Upper lobe of right lung (tissue), 1 donor: ENCODE measurements around the gene HSPA1L. TPM values are rescaled to one million over a fixed set of nuclear protein-coding genes. Genes with fewer than 3 reads are reported as not detected.
A peak's percentile ranks its signal among the peaks of the same experiment; 100 is the strongest.
"Not testable (repeated sequence)": the region's sequence is repeated elsewhere in the genome, so short reads cannot be mapped to it uniquely, and the experiment has no call there.

ENCODE experiments used
- ATAC-seq: fragments of 200-7000 bp; cut with Tn5 transposase; one replicate; pipeline ENCODE4 v1.9.1; 2020; ENCODE audit warnings: mild to moderate bottlenecking, moderate library complexity
- DNase-seq: peaks from one replicate; pipeline ENCODE4 v3.0.0-alpha.2; 2020
- H3K27ac ChIP-seq: fragments of 200-600 bp; one replicate; pipeline ENCODE4 v1.8.0; 2022
- H3K27me3 ChIP-seq: fragments of 200-600 bp; one replicate; pipeline ENCODE4 v1.8.0; 2022; ENCODE audit warnings: mild to moderate bottlenecking
- H3K36me3 ChIP-seq: fragments of 200-600 bp; one replicate; pipeline ENCODE4 v1.8.0; 2022
- H3K4me1 ChIP-seq: fragments of 200-600 bp; one replicate; pipeline ENCODE4 v1.8.0; 2022
- H3K4me3 ChIP-seq: fragments of 200-600 bp; one replicate; pipeline ENCODE4 v1.8.0; 2022; ENCODE audit warnings: mild to moderate bottlenecking
- H3K9me3 ChIP-seq: fragments of 200-600 bp; one replicate; pipeline ENCODE4 v1.8.0; 2022
- intact Hi-C: fragments of 100-400 bp; cut with DNase I; formaldehyde crosslinking; loops from one replicate; pipeline ENCODE4 v1.11.0; 2022
- total RNA-seq: library from RNA; stranded (reverse); fragmentation: NEBNext Ultra II Directional; extraction: Animal tissue kit (Norgen Biotek cat#: 25700); gene quantifications from one replicate; pipeline ENCODE4 v1.2.1, GENCODE V29; 2021
- TF ChIP-seq, protein P1 (sequence below): fragments of 200-600 bp; IDR thresholded peaks from one replicate; pipeline ENCODE4 v1.8.0; 2022; ENCODE audit warnings: antibody characterized with exemption
- donor health status: DM: no; HTN: yes; CAD: no; lungs with severe emphysema.

Gene HSPA1L
- total RNA-seq, 1 donor from 2014 or later = 2.0 TPM

DNA sequence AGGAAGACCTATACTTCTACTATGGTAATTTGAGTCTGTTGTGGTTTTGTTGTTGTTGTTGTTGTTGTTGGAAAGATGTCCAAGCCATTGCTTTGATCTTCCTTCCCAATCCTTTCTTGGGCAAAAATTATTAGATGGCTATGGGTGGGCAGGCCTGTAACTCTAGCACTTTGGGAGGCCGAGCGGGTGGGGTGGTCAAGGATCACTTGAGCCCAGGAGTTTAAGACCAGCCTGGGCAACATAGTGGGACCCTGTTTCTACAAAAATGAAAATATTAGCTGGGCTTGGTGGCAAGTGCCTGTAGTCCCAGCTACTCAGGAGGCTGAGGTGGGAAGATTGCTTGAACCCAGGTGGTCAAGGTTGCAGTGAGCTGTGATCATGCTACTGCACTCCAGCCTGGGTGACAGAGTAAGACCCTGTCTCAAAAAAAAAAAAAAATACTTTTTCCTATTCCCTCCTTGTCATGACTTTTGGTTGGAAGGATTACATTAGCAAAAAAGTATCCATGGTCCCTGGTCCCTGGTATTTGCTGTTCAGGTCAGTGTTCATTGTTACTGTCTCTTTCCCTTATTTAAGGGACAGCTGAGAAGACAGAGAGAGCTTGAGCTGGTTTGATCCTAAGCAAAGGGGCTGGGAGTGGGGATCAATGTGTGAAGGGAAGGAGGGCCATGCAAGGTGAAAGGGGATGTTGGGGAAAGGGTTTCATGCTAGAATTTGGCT, 35.8 kb upstream of the HSPA1L start:
- H3K9me3 ChIP-seq = no peaks in the 10 kb centered on the region
- no peaks in the 10 kb centered on the region for H3K4me1 ChIP-seq
- no peak for ATAC-seq
- no peaks in the 10 kb centered on the region for H3K36me3 ChIP-seq
- intact Hi-C loops = no loop called here
- no peak overlapping the region for H3K4me3 ChIP-seq
- TF ChIP-seq, protein P1, sequence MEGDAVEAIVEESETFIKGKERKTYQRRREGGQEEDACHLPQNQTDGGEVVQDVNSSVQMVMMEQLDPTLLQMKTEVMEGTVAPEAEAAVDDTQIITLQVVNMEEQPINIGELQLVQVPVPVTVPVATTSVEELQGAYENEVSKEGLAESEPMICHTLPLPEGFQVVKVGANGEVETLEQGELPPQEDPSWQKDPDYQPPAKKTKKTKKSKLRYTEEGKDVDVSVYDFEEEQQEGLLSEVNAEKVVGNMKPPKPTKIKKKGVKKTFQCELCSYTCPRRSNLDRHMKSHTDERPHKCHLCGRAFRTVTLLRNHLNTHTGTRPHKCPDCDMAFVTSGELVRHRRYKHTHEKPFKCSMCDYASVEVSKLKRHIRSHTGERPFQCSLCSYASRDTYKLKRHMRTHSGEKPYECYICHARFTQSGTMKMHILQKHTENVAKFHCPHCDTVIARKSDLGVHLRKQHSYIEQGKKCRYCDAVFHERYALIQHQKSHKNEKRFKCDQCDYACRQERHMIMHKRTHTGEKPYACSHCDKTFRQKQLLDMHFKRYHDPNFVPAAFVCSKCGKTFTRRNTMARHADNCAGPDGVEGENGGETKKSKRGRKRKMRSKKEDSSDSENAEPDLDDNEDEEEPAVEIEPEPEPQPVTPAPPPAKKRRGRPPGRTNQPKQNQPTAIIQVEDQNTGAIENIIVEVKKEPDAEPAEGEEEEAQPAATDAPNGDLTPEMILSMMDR = no peak
- no peaks in the 10 kb centered on the region for H3K27me3 ChIP-seq
- H3K27ac ChIP-seq = no peak overlapping the region
- DNase-seq = no peak

DNA sequence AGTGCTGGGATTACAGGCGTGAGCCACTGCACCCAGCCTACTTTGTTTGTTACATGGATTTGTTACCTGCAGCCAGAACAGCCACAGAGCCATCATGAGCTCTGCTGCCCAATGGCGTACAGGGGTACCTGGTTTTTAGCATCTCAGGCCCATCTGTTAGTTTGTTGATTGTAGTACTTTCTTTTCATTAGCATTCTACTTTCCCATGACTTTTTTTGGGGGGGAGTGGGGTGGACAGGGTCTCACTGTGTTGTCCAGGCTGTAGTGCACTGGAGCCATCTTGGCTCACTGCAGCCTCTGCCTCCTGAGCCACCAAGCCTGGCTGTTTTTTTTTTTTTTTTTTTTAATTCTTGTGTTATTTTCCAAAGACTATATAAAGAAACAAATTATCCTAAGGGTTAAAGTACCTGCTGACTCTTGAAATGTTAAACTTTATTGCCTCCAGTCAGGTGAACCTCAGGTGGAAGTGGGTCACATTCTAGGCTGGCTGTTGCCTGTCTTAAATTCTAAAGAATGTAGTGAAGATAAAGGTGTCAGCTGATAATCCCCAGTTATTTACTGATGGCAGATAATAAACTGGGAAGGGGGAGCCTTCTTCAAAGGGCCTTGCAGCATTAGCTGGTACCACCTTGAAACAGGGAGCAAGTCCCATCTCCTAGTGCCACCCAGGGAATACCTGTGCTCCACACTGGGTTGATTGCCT, 32.3 kb upstream of the HSPA1L start:
- TF ChIP-seq, protein P1 = no peak
- Histone ChIP-seq H3K27me3 (no peaks in the 10 kb centered on the region), H3K27ac (no peak overlapping the region), H3K9me3 (no peaks in the 10 kb centered on the region), H3K4me1 (no peaks in the 10 kb centered on the region), H3K36me3 (no peaks in the 10 kb centered on the region), H3K4me3 (no peak overlapping the region)
- DNase-seq = no peak
- intact Hi-C loops = no loop called here
- ATAC-seq = no peak

DNA sequence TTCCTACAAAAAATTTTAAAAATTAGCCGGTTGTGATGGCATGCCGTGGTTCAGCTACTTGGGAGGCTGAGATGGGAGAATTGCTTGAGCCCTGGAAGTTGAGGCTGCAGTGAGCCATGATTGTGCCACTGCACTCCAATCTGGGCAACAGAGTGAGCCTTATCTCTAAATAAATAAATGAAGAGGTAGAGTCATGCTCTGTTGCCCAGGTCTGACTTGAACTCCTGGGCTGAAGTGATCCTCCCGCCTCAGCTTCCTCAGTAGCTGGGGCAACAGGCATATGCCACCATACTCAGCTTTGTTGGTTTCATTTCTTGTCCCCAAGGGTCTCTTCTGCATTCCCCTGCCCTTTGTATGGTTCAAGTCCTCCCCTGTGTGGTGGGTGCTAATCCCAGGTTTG, 29.4 kb upstream of the HSPA1L start:
- TF ChIP-seq, protein P1 = no peak
- DNase-seq (no peak), ATAC-seq (peak; percentile 40)
- Histone ChIP-seq H3K27ac (no peak overlapping the region), H3K36me3 (peaks cover 17% of the 10 kb centered on the region), H3K4me1 (no peaks in the 10 kb centered on the region), H3K9me3 (no peaks in the 10 kb centered on the region), H3K4me3 (no peak overlapping the region), H3K27me3 (no peaks in the 10 kb centered on the region)
- intact Hi-C loops = no loop called here

DNA sequence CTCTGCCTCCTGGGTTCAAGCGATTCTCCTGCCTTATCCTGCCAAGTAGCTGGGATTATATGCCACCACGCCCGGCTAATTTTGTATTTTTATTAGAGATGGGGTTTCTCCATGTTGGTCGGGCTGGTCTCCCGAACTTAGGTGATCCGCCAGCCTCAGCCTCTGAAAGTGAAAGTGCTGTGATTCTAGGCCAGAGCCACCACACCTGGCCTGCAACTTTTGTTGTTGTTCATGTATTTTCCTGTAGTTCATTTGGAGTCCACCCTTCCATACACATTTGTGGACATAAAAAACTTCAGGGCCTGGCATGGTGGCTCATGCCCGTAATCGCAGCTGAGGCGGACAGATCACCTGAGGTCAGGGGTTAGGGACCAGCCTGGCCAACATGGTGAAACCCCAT, 27.0 kb upstream of the HSPA1L start:
- intact Hi-C loops = no loop called here
- ATAC-seq = no peak
- no peak for DNase-seq
- no peak overlapping the region for H3K4me3 ChIP-seq
- no peaks in the 10 kb centered on the region for H3K9me3 ChIP-seq
- peaks cover 42% of the 10 kb centered on the region for H3K36me3 ChIP-seq
- TF ChIP-seq, protein P1 = no peak
- no peak overlapping the region for H3K27ac ChIP-seq
- H3K27me3 ChIP-seq = no peaks in the 10 kb centered on the region
- peaks cover 14% of the 10 kb centered on the region for H3K4me1 ChIP-seq

DNA sequence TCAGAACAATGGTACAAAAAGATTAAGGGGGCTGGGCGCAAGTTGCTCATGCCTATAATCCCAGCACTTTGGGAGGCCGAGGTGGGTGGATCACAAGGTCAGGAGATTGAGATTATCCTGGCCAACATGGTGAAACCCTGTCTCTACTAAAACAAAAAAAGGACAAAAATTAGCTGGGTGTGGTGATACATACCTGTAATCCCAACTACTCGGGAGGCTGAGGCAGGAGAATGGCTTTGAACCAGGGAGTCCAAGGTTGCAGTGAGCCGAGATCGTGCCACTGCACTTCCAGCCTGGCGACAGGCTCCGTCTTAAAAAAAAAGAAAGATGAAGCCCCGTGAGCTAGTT, 24.7 kb upstream of the HSPA1L start:
- ATAC-seq, H3K27ac ChIP-seq, H3K9me3 ChIP-seq, H3K4me3 ChIP-seq, DNase-seq, H3K27me3 ChIP-seq: not testable (repeated sequence)
- intact Hi-C loops = loop anchor here (10.0 kb wide), 1 partner anchor 145 kb away; no protein-coding TSS in a partner anchor
- Histone ChIP-seq H3K36me3 (peaks cover 43% of the 10 kb centered on the region), H3K4me1 (peaks cover 26% of the 10 kb centered on the region)

DNA sequence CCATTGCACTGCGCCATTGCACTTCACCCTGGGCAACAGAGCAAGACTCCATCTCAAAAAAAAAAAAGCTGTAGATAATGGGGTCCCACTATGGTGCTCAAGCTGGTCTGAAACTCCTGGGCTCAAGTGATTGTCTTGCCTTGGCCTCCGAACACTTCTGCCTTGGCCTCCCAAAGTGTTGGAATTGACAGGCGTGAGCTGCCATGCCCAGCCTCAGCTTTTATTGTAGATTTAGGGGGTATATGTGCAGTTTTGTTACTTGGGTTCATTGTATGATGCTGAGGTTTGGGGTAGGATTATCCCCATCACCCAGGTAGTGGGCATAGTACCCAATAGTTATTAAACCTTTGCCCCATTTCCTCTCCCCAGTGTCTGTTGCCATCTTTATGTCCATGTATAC, 23.9 kb upstream of the HSPA1L start:
- no peak overlapping the region for H3K27ac ChIP-seq
- H3K9me3 ChIP-seq = no peaks in the 10 kb centered on the region
- TF ChIP-seq, protein P1 = no peak
- peaks cover 28% of the 10 kb centered on the region for H3K4me1 ChIP-seq
- no peak overlapping the region for H3K4me3 ChIP-seq
- ATAC-seq (no peak), DNase-seq (no peak)
- intact Hi-C loops = loop anchor here (10.0 kb wide), 1 partner anchor 144 kb away; no protein-coding TSS in a partner anchor
- peaks cover 43% of the 10 kb centered on the region for H3K36me3 ChIP-seq
- no peaks in the 10 kb centered on the region for H3K27me3 ChIP-seq

DNA sequence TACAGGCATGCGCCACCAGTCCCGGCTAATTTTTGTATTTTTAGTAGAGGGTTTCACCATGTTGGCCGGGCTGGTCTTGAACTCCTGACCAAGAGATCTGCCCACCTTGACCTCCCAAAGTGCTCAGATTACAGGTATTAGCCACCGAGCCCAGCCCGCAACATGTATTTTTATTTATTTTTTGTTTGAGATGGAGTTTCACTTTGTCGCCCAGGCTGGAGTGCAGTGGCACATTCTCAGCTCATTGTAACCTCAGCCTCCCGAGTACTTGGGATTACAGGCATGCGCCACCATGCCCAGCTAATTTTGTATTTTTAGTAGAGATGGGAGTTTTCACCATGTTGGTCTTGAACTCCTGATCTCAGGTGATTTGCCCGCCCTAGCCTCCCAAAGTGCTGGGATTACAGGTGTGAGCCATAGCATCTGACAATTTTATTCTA, 23.1 kb upstream of the HSPA1L start:
- Histone ChIP-seq H3K36me3 (peaks cover 43% of the 10 kb centered on the region), H3K4me1 (peaks cover 33% of the 10 kb centered on the region), H3K4me3 (peak overlapping the region; percentile 3), H3K27ac (peak overlapping the region; percentile 11)
- intact Hi-C loops = loop anchor here (10.0 kb wide), 1 partner anchor 143 kb away; no protein-coding TSS in a partner anchor
- not testable (repeated sequence) for H3K27me3 ChIP-seq, H3K9me3 ChIP-seq, DNase-seq, ATAC-seq
